Measurements from ENCODE around the gene VAV2. TPM values are rescaled to one million over a fixed set of nuclear protein-coding genes. Genes with fewer than 3 reads are reported as not detected.

VAV2 gene
- total and polyA plus RNA-seq, 2 of the 4 experiments (the other 2 are of a cell fraction) = 10.8 to 13.4 TPM

- Histone ChIP-seq H3K4ac (ENCODE audit: low read depth, low read length) (no peak overlapping the region), H2AFZ (replicated peaks; ENCODE audit: low read length, poor library complexity) (no peak overlapping the region), H3K79me1 (ENCODE audit: low read depth in 1 of 2, low read length in 2 of 2) (0 out of 4 replicates have a peak, but pooled peaks cover 0 to 3% of the 10 kb centered on the region in 2 experiments), H3K9ac (ENCODE audit: low read depth, low read length) (no peak overlapping the region), H3K9me1 (ENCODE audit: insufficient read depth, low read length) (peaks cover 7% of the 10 kb centered on the region), H3K4me1 (ENCODE audit: control insufficient read depth, insufficient read depth, low read length) (peaks cover 3% of the 10 kb centered on the region), H4K20me1 (ENCODE audit: insufficient read depth, low read length) (no peaks in the 10 kb centered on the region), H4K91ac (ENCODE audit: insufficient read depth, low read depth, low read length) (no peak overlapping the region), H4K5ac (ENCODE audit: low read depth, low read length) (no peak overlapping the region), H3K36me3 (ENCODE audit: control insufficient read depth, insufficient read depth, low read length) (peaks cover 22% of the 10 kb centered on the region), H3K18ac (ENCODE audit: low read depth, low read length) (no peak overlapping the region), H2BK5ac (ENCODE audit: low read depth, low read length, poor library complexity, severe bottlenecking) (no peak overlapping the region), H3K56ac (ENCODE audit: extremely low read depth, insufficient read depth, low read length) (no peak overlapping the region), H2BK15ac (ENCODE audit: low read depth, low read length) (no peak overlapping the region), H2BK120ac (ENCODE audit: low read depth, low read length) (no peak overlapping the region), H3K27ac (ENCODE audit: insufficient read depth, low read length) (no peak overlapping the region), H3K9me3 (ENCODE audit: control insufficient read depth, insufficient read depth, low read length) (peaks cover 11% of the 10 kb centered on the region; the same call in 1 of the 2 replicates), H3K27me3 (ENCODE audit: control insufficient read depth, insufficient read depth, low read length) (no peaks in the 10 kb centered on the region), H4K8ac (ENCODE audit: low read depth in 2 of 2, low read length in 2 of 2) (no peak overlapping the region), H2AK5ac (ENCODE audit: low read depth, low read length) (no peak overlapping the region), H3K4me2 (ENCODE audit: low read depth, low read length) (no peak overlapping the region), H2BK20ac (ENCODE audit: low read depth, low read length) (no peak overlapping the region), H3K14ac (replicated peaks; ENCODE audit: low read depth, low read length) (no peak overlapping the region), H3K4me3 (ENCODE audit: insufficient read depth, low read depth, low read length) (no peak overlapping the region), H3K23ac (ENCODE audit: low read depth, low read length) (no peak overlapping the region), H2AK9ac (replicated peaks; ENCODE audit: low read depth, low read length, poor library complexity) (peak overlapping the region; percentile 2)
- WGBS, 2 experiments (ENCODE audit: extremely low coverage in 2 of 2, insufficient read length in 1 of 2) = 85% methylated on average over 4 of the region's 26 CpGs; no CpG with 5 or more reads in 1 of the 2 experiments
- dilution Hi-C loops (cut with HindIII; ENCODE audit: low sequenced_read_pairs, unreplicated experiment) = no loop called here
- in situ Hi-C loops (cut with MboI; ENCODE audit: low sequenced_read_pairs) = no loop called here
- no TSS peak for BruUV-seq (replicated peaks)
- CTCF ChIA-PET = interaction anchor here (1.1 kb wide), 1 partner anchor 21 kb away, joined by 3 read pairs; no protein-coding TSS in a partner anchor
- ATAC-seq (ENCODE audit: low read depth) (peak; percentile 79), DNase-seq (peak; percentile 66)
- TF ChIP-seq CEBPB (IDR thresholded peaks at IDR 0.05; ENCODE audit: low read depth, low read length) (no peak), FOS (IDR thresholded peaks at IDR 0.05; ENCODE audit: low read depth, low read length) (0 out of 2 replicates have a peak, but pooled peaks have one; percentile 22)
- TF ChIP-seq, protein P1, sequence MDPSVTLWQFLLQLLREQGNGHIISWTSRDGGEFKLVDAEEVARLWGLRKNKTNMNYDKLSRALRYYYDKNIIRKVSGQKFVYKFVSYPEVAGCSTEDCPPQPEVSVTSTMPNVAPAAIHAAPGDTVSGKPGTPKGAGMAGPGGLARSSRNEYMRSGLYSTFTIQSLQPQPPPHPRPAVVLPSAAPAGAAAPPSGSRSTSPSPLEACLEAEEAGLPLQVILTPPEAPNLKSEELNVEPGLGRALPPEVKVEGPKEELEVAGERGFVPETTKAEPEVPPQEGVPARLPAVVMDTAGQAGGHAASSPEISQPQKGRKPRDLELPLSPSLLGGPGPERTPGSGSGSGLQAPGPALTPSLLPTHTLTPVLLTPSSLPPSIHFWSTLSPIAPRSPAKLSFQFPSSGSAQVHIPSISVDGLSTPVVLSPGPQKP (IDR thresholded peaks at IDR 0.05; ENCODE audit: borderline replicate concordance, low read depth, low read length) = no peak
- intact Hi-C loops (cut with micrococcal nuclease) = no loop called here
- POLR2A ChIA-PET (ENCODE audit: unreplicated experiment) = interaction anchor here (0.6 kb wide), 2 partner anchors 33 to 262 kb away, joined by 4 to 5 read pairs; partner anchors contain the start of gene BRD3OS
These were observed 228.6 kb downstream of the VAV2 start for GRCh38 chr9:133763272-133764183.
